Adrenal gland (tissue), 5 donors: ENCODE data around the gene RPL18.

Experiments
- CTCF ChIP-seq, 6 experiments: fragments of 450-650 bp in 4 of 6; fragments of 200-600 bp in 2 of 6; sonication (generic) in 1 of 6; IDR thresholded peaks; 1 replicate in 5 of 6; 2 replicates in 1 of 6; pipeline versions ENCODE4 v1.5.1 to v1.8.0; 2016 to 2021; ENCODE audit warnings: antibody characterized with exemption in 6 of 6, mild to moderate bottlenecking in 2 of 6, moderate library complexity in 1 of 6
- POLR2A ChIP-seq, 2 donors: fragments of 450-650 bp; IDR thresholded peaks; one replicate each; pipeline ENCODE4 v1.6.1; 2017; ENCODE audit warnings: antibody characterized with exemption in 2 of 2, mild to moderate bottlenecking in 2 of 2, moderate library complexity in 1 of 2
- donor health status: DM: no; HTN: no; CAD: no.

- TF ChIP-seq CTCF (IDR thresholded peaks at IDR 0.05), result no peak
- TF ChIP-seq POLR2A (IDR thresholded peaks at IDR 0.05), result no peak
Measured at GRCh38 chr19:48613852-48614435, 5.0 kb downstream of the RPL18 start.
